Caco-2 (cell line): ENCODE measurements around the gene SBNO1. TPM values are rescaled to one million over a fixed set of nuclear protein-coding genes. Genes with fewer than 3 reads are reported as not detected.
"Not testable (repeated sequence)": the region's sequence is repeated elsewhere in the genome, so short reads cannot be mapped to it uniquely, and the experiment has no call there.

ENCODE experiments used
- BruUV-seq: library from RNA; stranded (reverse); fragments of 400-500 nt; replicated peaks from 2 replicates; lab custom pipeline; 2021; lab: Mats Ljungman, UMichigan
- CTCF ChIA-PET: fragments of 300-600 bp; sonication (Branson Sonifier 250); formaldehyde crosslinking; loops from one replicate; lab custom pipeline; 2022; ENCODE audit warnings: antibody characterized with exemption; lab: Charles Lee
- POLR2A ChIA-PET: fragments of 300-600 bp; sonication (Branson Sonifier 250); formaldehyde crosslinking; loops from one replicate; lab custom pipeline; 2022; ENCODE audit warnings: antibody characterized with exemption; lab: Charles Lee
- DNase-seq, 2 experiments: peaks; one replicate each; pipeline versions ENCODE4 v3.0.0 to v3.0.0-alpha.2; 2020 to 2022
- H3K27me3 ChIP-seq: replicated peaks from 2 replicates; pipeline ENCODE4 v1.6.0; 2011; ENCODE audit warnings: low read length; ENCODE audit not compliant: control insufficient read depth, insufficient read depth
- H3K36me3 ChIP-seq: 2 replicates; pipeline ENCODE4 v1.5.1; 2011; ENCODE audit warnings: low read length; ENCODE audit not compliant: control insufficient read depth, insufficient read depth
- H3K4me1 ChIP-seq: fragments of 250-450 bp; sonication (Bioruptor Pico); 2 replicates; pipeline ENCODE4 v1.5.1; 2020; ENCODE audit warnings: mild to moderate bottlenecking
- H3K4me3 ChIP-seq: 2 replicates; pipeline ENCODE4 v1.5.1; 2011; ENCODE audit warnings: low read depth, mild to moderate bottlenecking, control low read depth, low read length
- H3K9me3 ChIP-seq: fragments of 250-450 bp; sonication (Bioruptor Pico); 2 replicates; pipeline ENCODE4 v1.5.1; 2020; ENCODE audit warnings: mild to moderate bottlenecking, moderate library complexity
- H3K27ac Mint-ChIP-seq: one replicate; pipeline ENCODE4 v1.8.0; 2022; ENCODE audit warnings: mixed read lengths; ENCODE audit not compliant: unreplicated experiment
- H3K27me3 Mint-ChIP-seq: one replicate; pipeline ENCODE4 v1.8.0; 2022; ENCODE audit warnings: mixed read lengths; ENCODE audit not compliant: insufficient read depth, unreplicated experiment
- H3K36me3 Mint-ChIP-seq: one replicate; pipeline ENCODE4 v1.8.0; 2022; ENCODE audit warnings: mild to moderate bottlenecking, mixed read lengths; ENCODE audit not compliant: insufficient read depth, unreplicated experiment
- H3K4me1 Mint-ChIP-seq: one replicate; pipeline ENCODE4 v1.8.0; 2022; ENCODE audit warnings: low read depth, mixed read lengths; ENCODE audit not compliant: unreplicated experiment
- H3K4me3 Mint-ChIP-seq: one replicate; pipeline ENCODE4 v1.8.0; 2022; ENCODE audit warnings: mild to moderate bottlenecking, moderate library complexity, mixed read lengths; ENCODE audit not compliant: unreplicated experiment
- H3K9me3 Mint-ChIP-seq: one replicate; pipeline ENCODE4 v1.8.0; 2022; ENCODE audit warnings: mixed read lengths; ENCODE audit not compliant: unreplicated experiment
- intact Hi-C: fragments of 100-400 bp; cut with micrococcal nuclease; formaldehyde crosslinking; loops from one replicate; pipeline ENCODE4 v1.10.0; 2022; ENCODE audit not compliant: unreplicated experiment
- total RNA-seq: library from RNA; stranded (reverse); gene quantifications from 2 replicates; pipeline ENCODE4 v1.2.3, GENCODE V29; 2022
- TF ChIP-seq, protein P1 (sequence below), 2 experiments: fragments of 200-600 bp in 1 of 2; IDR thresholded peaks; 1 replicate in 1 of 2; 2 replicates in 1 of 2; pipeline versions ENCODE4 v1.5.1 to v1.8.0; 2011 to 2022; ENCODE audit warnings: antibody characterized with exemption in 1 of 2, control low read depth in 1 of 2, inconsistent platforms in 1 of 2, low read depth in 1 of 2, low read length in 1 of 2, mild to moderate bottlenecking in 1 of 2, moderate library complexity in 1 of 2; ENCODE audit not compliant: insufficient read depth in 1 of 2, severe bottlenecking in 1 of 2, unreplicated experiment in 1 of 2

The SBNO1 gene
- total RNA-seq, 1 experiment from 2014 or later: 53.8 TPM

- H3K27me3 Mint-ChIP-seq: no peaks in the 10 kb centered on the region
- intact Hi-C loops: no loop called here
- TF ChIP-seq, protein P1, sequence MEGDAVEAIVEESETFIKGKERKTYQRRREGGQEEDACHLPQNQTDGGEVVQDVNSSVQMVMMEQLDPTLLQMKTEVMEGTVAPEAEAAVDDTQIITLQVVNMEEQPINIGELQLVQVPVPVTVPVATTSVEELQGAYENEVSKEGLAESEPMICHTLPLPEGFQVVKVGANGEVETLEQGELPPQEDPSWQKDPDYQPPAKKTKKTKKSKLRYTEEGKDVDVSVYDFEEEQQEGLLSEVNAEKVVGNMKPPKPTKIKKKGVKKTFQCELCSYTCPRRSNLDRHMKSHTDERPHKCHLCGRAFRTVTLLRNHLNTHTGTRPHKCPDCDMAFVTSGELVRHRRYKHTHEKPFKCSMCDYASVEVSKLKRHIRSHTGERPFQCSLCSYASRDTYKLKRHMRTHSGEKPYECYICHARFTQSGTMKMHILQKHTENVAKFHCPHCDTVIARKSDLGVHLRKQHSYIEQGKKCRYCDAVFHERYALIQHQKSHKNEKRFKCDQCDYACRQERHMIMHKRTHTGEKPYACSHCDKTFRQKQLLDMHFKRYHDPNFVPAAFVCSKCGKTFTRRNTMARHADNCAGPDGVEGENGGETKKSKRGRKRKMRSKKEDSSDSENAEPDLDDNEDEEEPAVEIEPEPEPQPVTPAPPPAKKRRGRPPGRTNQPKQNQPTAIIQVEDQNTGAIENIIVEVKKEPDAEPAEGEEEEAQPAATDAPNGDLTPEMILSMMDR (IDR thresholded peaks at IDR 0.05; ENCODE audit: insufficient read depth in 1 of 2, low read depth in 1 of 2, low read length in 1 of 2, severe bottlenecking in 1 of 2, unreplicated experiment in 1 of 2): no peak
- peaks cover 8% of the 10 kb centered on the region for H3K36me3 Mint-ChIP-seq
- Histone ChIP-seq H3K9me3 (no peaks in the 10 kb centered on the region), H3K4me3 (no peak overlapping the region), H3K36me3 (no peaks in the 10 kb centered on the region), H3K4me1 (no peaks in the 10 kb centered on the region), H3K27me3 (no peaks in the 10 kb centered on the region)
- no peaks in the 10 kb centered on the region for H3K4me1 Mint-ChIP-seq
- CTCF ChIA-PET: no interaction called here
- H3K27ac Mint-ChIP-seq: no peak overlapping the region
- H3K9me3 Mint-ChIP-seq: no peaks in the 10 kb centered on the region
- no TSS peak for BruUV-seq
- POLR2A ChIA-PET: no interaction called here
- DNase-seq: no peak
- no peak overlapping the region for H3K4me3 Mint-ChIP-seq
Observed at GRCh38 chr12:123379391-123379790, 14.7 kb upstream of the SBNO1 start.

DNA sequence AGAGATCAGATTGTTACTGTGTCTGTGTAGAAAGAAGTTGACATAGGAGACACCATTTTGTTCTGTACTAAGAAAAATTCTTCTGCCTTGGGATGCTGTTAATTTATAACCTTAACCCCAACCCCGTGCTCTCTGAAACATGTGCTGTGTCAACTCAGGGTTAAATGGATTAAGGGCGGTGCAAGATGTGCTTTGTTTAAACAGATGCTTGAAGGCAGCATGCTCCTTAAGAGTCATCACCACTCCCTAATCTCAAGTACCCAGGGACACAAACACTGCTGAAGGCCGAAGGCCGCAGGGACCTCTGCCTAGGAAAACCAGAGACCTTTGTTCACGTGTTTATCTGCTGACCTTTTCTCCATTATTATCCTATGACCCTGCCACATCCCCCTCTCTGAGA lies 7.8 kb upstream of the SBNO1 start:
- CTCF ChIA-PET, H3K36me3 Mint-ChIP-seq, H3K4me1 Mint-ChIP-seq, H3K4me3 ChIP-seq, H3K9me3 Mint-ChIP-seq, BruUV-seq, H3K27me3 ChIP-seq, H3K36me3 ChIP-seq, H3K9me3 ChIP-seq, H3K4me3 Mint-ChIP-seq, POLR2A ChIA-PET, H3K27me3 Mint-ChIP-seq: not testable (repeated sequence)
- DNase-seq: peak; percentile 58 to 74
- peaks cover 17% of the 10 kb centered on the region for H3K4me1 ChIP-seq
- intact Hi-C loops: loop anchor here (1.0 kb wide), 1 partner anchor 11 kb away; no protein-coding TSS in a partner anchor
- peak overlapping the region; percentile 61 for H3K27ac Mint-ChIP-seq

GRCh38 chr12:123371667-123372368 lies 7.2 kb upstream of the SBNO1 start:
- H3K4me3 ChIP-seq, H3K4me3 Mint-ChIP-seq, H3K27ac Mint-ChIP-seq, BruUV-seq, H3K9me3 Mint-ChIP-seq, H3K36me3 Mint-ChIP-seq, H3K27me3 Mint-ChIP-seq, DNase-seq, H3K27me3 ChIP-seq, H3K4me1 Mint-ChIP-seq, CTCF ChIA-PET, H3K9me3 ChIP-seq, H3K36me3 ChIP-seq: not testable (repeated sequence)
- intact Hi-C loops: loop anchor here (1.0 kb wide), 1 partner anchor 11 kb away; no protein-coding TSS in a partner anchor
- H3K4me1 ChIP-seq: peaks cover 17% of the 10 kb centered on the region
- POLR2A ChIA-PET: interaction anchor here (0.7 kb wide), 1 partner anchor 11 kb away, joined by 7 read pairs; no protein-coding TSS in a partner anchor

DNA sequence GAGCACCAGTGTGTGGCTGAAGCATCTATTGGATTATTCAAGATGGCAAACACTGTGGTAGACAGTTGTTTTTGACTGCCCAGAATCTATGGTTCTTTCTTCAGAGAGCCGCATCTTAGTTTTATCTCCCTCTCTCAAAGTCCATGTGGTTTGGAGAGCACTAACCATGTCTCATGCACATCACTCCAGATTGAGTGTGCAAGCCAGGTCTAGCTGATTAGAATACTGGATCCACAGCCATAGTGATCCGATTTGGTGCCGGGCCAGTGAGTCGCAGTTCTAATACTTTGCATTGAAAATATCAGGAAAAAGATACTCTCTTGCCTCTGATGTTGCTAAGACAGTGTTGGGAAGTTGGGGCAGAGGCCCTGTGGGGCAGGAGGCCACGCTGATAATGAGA lies 4.6 kb upstream of the SBNO1 start:
- TF ChIP-seq, protein P1 (IDR thresholded peaks at IDR 0.05; ENCODE audit: insufficient read depth in 1 of 2, low read depth in 1 of 2, low read length in 1 of 2, severe bottlenecking in 1 of 2, unreplicated experiment in 1 of 2): no peak
- Mint-ChIP-seq H3K27me3 (no peaks in the 10 kb centered on the region), H3K4me1 (peaks cover 14% of the 10 kb centered on the region), H3K36me3 (peaks cover 12% of the 10 kb centered on the region), H3K4me3 (no peak overlapping the region), H3K9me3 (no peaks in the 10 kb centered on the region), H3K27ac (no peak overlapping the region)
- ChIA-PET CTCF (no interaction called here), POLR2A (interaction anchor here (0.6 kb wide), 1 partner anchor 367 kb away, joined by 3 read pairs; no protein-coding TSS in a partner anchor)
- no peaks in the 10 kb centered on the region for H3K9me3 ChIP-seq
- no peak overlapping the region for H3K4me3 ChIP-seq
- no peaks in the 10 kb centered on the region for H3K27me3 ChIP-seq
- peaks cover 17% of the 10 kb centered on the region for H3K4me1 ChIP-seq
- no peak for DNase-seq
- intact Hi-C loops: no loop called here
- H3K36me3 ChIP-seq: no peaks in the 10 kb centered on the region
- no TSS peak for BruUV-seq

DNA sequence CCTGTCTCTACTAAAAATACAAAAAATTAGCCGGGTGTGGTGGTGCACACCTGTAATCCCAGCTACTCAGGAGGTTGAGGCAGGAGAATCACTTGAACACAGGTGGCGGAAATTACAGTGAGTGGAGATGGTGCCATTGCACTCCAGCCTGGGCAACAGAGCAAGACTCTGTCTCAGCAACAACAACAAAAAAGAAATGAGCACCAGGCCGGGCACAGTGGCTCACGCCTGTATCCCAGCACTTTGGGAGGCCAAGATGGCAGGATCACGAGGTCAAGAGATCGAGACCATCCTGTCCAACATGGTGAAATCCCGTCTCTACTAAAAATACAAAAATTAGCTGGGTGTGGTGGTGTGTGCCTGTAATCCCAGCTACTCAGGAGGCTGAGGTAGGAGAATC lies 3.8 kb upstream of the SBNO1 start:
- BruUV-seq, CTCF ChIA-PET, H3K27me3 ChIP-seq, intact Hi-C loops, H3K27ac Mint-ChIP-seq, H3K9me3 Mint-ChIP-seq, H3K36me3 ChIP-seq, H3K4me3 ChIP-seq, H3K4me3 Mint-ChIP-seq, H3K9me3 ChIP-seq, DNase-seq, H3K27me3 Mint-ChIP-seq: not testable (repeated sequence)
- Mint-ChIP-seq H3K36me3 (peaks cover 19% of the 10 kb centered on the region), H3K4me1 (peaks cover 14% of the 10 kb centered on the region)
- H3K4me1 ChIP-seq: peaks cover 14% of the 10 kb centered on the region
- POLR2A ChIA-PET: interaction anchor here (0.6 kb wide), 1 partner anchor 368 kb away, joined by 3 read pairs; no protein-coding TSS in a partner anchor
